Loucy (cell line): ENCODE results near the gene FGGY.

Source experiments
- H2AFZ ChIP-seq: fragments of 200-600 bp; sonication (generic); 2 replicates; pipeline ENCODE4 v1.6.0; 2016; ENCODE audit warnings: antibody characterized with exemption, mild to moderate bottlenecking, low read length, moderate library complexity
- H3F3A ChIP-seq: fragments of 200-600 bp; 2 replicates; pipeline ENCODE4 v1.6.0; 2016; ENCODE audit warnings: antibody characterized with exemption, low read depth, mild to moderate bottlenecking
- H3K27me3 ChIP-seq: fragments of 200-600 bp; sonication (generic); 2 replicates; pipeline ENCODE4 v1.6.1; 2014; ENCODE audit warnings: low read length, mild to moderate bottlenecking; ENCODE audit not compliant: insufficient read depth, poor library complexity, severe bottlenecking
- H3K36me3 ChIP-seq: fragments of 200-600 bp; sonication (generic); 2 replicates; pipeline ENCODE4 v1.6.1; 2016; ENCODE audit warnings: low read length; ENCODE audit not compliant: insufficient read depth
- H3K4me1 ChIP-seq: fragments of 200-600 bp; sonication (generic); 2 replicates; pipeline ENCODE4 v1.5.1; 2014; ENCODE audit warnings: low read length, mild to moderate bottlenecking; ENCODE audit not compliant: insufficient read depth, poor library complexity, severe bottlenecking
- H3K4me2 ChIP-seq: fragments of 200-600 bp; sonication (generic); 2 replicates; pipeline ENCODE4 v1.6.0; 2014; ENCODE audit warnings: antibody characterized with exemption, low read length, low read depth, mild to moderate bottlenecking; ENCODE audit not compliant: poor library complexity, severe bottlenecking
- H3K4me3 ChIP-seq: fragments of 200-600 bp; sonication (generic); 2 replicates; pipeline ENCODE4 v1.5.1; 2014; ENCODE audit warnings: low read length, mild to moderate bottlenecking, mixed read lengths; ENCODE audit not compliant: poor library complexity, severe bottlenecking
- H3K79me2 ChIP-seq: fragments of 200-600 bp; sonication (generic); 2 replicates; pipeline ENCODE4 v1.6.1; 2014; ENCODE audit warnings: low read length; ENCODE audit not compliant: insufficient read depth
- H3K9ac ChIP-seq: fragments of 200-600 bp; sonication (generic); 2 replicates; pipeline ENCODE4 v1.6.0; 2014; ENCODE audit warnings: mild to moderate bottlenecking, low read depth, low read length, moderate library complexity; ENCODE audit not compliant: poor library complexity, severe bottlenecking
- H3K9me2 ChIP-seq: fragments of 200-600 bp; sonication (generic); replicated peaks from 2 replicates; pipeline ENCODE4 v1.6.1; 2016; ENCODE audit warnings: low read depth, low read length, mixed read lengths
- H3K9me3 ChIP-seq: fragments of 200-600 bp; sonication (generic); 2 replicates; pipeline ENCODE4 v1.6.1; 2014; ENCODE audit warnings: mild to moderate bottlenecking, antibody characterized with exemption, low read length, low read depth; ENCODE audit not compliant: insufficient read depth
- H4K20me1 ChIP-seq: fragments of 200-600 bp; sonication (generic); 2 replicates; pipeline ENCODE4 v1.6.0; 2014; ENCODE audit warnings: antibody characterized with exemption, low read length, mild to moderate bottlenecking; ENCODE audit not compliant: insufficient read depth, poor library complexity, severe bottlenecking
- EZH2phosphoT487 ChIP-seq: fragments of 200-600 bp; IDR thresholded peaks from 2 replicates; pipeline ENCODE4 v1.6.1; 2018; ENCODE audit warnings: antibody characterized with exemption, mild to moderate bottlenecking, moderate library complexity, borderline replicate concordance
- TF ChIP-seq, protein P1 (sequence below): fragments of 200-600 bp; sonication (generic); conservative IDR thresholded peaks from 2 replicates; pipeline ENCODE4 v1.5.1; 2014; ENCODE audit warnings: mild to moderate bottlenecking, antibody characterized with exemption, low read length

FGGY gene

GRCh38 chr1:59549066-59549837 is 252.4 kb downstream of the FGGY start:
- Histone ChIP-seq H3F3A (no peaks in the 10 kb centered on the region), H4K20me1 (no peaks in the 10 kb centered on the region), H3K27me3 (no peaks in the 10 kb centered on the region), H3K4me2 (no peak overlapping the region), H3K9me2 (no peaks in the 10 kb centered on the region), H3K4me3 (no peak overlapping the region), H3K9me3 (no peaks in the 10 kb centered on the region), H3K9ac (no peak overlapping the region), H2AFZ (no peak overlapping the region), H3K79me2 (no peaks in the 10 kb centered on the region), H3K4me1 (peaks cover 23% of the 10 kb centered on the region), H3K36me3 (no peaks in the 10 kb centered on the region)
- TF ChIP-seq, protein P1, sequence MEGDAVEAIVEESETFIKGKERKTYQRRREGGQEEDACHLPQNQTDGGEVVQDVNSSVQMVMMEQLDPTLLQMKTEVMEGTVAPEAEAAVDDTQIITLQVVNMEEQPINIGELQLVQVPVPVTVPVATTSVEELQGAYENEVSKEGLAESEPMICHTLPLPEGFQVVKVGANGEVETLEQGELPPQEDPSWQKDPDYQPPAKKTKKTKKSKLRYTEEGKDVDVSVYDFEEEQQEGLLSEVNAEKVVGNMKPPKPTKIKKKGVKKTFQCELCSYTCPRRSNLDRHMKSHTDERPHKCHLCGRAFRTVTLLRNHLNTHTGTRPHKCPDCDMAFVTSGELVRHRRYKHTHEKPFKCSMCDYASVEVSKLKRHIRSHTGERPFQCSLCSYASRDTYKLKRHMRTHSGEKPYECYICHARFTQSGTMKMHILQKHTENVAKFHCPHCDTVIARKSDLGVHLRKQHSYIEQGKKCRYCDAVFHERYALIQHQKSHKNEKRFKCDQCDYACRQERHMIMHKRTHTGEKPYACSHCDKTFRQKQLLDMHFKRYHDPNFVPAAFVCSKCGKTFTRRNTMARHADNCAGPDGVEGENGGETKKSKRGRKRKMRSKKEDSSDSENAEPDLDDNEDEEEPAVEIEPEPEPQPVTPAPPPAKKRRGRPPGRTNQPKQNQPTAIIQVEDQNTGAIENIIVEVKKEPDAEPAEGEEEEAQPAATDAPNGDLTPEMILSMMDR: no peak
- TF ChIP-seq EZH2phosphoT487: no peak

- no peaks in the 10 kb centered on the region for H3K36me3 ChIP-seq
- no peak for TF ChIP-seq EZH2phosphoT487
- TF ChIP-seq, protein P1: no peak
- no peaks in the 10 kb centered on the region for H4K20me1 ChIP-seq
- no peaks in the 10 kb centered on the region for H3K27me3 ChIP-seq
- no peak overlapping the region for H2AFZ ChIP-seq
- no peaks in the 10 kb centered on the region for H3K79me2 ChIP-seq
- H3K4me2 ChIP-seq: no peak overlapping the region
- H3K9ac ChIP-seq: no peak overlapping the region
- no peaks in the 10 kb centered on the region for H3F3A ChIP-seq
- no peak overlapping the region for H3K4me3 ChIP-seq
- no peaks in the 10 kb centered on the region for H3K9me3 ChIP-seq
- no peaks in the 10 kb centered on the region for H3K9me2 ChIP-seq
- H3K4me1 ChIP-seq: peaks cover 17% of the 10 kb centered on the region
These were observed 253.0 kb downstream of the FGGY start for GRCh38 chr1:59549903-59550302.

- Histone ChIP-seq H3K36me3 (no peaks in the 10 kb centered on the region), H3K9me3 (no peaks in the 10 kb centered on the region), H3F3A (no peaks in the 10 kb centered on the region), H3K4me2 (no peak overlapping the region), H3K79me2 (no peaks in the 10 kb centered on the region), H3K4me1 (peaks cover 21% of the 10 kb centered on the region), H3K9ac (no peak overlapping the region), H3K27me3 (no peaks in the 10 kb centered on the region), H3K4me3 (no peak overlapping the region), H2AFZ (no peak overlapping the region), H4K20me1 (no peaks in the 10 kb centered on the region), H3K9me2 (no peaks in the 10 kb centered on the region)
- TF ChIP-seq, protein P1: 0 out of 2 replicates have a peak, but pooled peaks have one; percentile 15
- no peak for TF ChIP-seq EZH2phosphoT487
These were observed 255.1 kb downstream of the FGGY start for GRCh38 chr1:59552007-59552406.
